Measurements from ENCODE around the gene DCANP1.

DNA sequence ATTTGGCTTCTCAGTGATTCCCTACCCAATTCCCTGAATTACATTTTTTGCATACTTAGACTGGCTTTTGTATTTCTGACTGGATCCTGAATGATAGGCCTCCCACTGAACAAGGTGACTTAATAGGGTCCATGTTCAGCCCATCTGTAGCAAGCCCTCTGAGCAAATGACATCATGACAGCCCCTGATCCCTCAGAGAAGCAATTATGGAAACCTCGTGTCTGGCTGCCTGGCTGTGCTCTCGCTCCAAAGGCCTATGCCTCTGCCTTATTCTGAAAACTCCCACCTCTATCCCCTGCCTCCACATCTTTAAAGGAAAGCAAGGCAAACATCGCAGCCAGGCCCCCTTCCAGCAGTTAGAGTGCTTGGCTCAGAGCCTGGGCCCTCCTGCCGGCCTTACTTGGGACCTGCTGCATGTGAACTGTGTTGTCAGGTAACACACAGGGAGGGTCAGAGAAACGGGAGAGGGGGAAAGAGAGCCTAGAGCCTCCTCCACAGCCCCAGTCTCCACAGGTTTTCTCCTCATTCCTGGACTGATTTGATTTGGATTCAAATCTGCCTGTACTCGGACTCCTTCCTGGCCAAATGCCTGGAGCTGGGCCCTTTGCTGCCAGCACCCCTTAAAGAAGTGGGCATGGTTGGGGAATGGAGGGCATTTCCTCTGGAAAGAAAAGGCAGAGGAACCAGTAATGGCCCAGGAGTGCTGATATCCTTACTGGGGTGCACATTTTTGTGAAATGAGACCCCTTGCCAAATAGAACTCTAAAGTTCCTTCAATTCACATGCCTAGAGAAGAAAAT lies 3.8 kb downstream of the DCANP1 start:
- no peak for TF ChIP-seq POLR2A (IDR thresholded peaks at IDR 0.05; ENCODE audit: low read length)
- TF ChIP-seq GATA1 (IDR thresholded peaks at IDR 0.05; ENCODE audit: low read depth, low read length) = no peak

Data from erythroblast (primary cell).